ENCODE measurements around the gene ELN.

ELN gene

DNA sequence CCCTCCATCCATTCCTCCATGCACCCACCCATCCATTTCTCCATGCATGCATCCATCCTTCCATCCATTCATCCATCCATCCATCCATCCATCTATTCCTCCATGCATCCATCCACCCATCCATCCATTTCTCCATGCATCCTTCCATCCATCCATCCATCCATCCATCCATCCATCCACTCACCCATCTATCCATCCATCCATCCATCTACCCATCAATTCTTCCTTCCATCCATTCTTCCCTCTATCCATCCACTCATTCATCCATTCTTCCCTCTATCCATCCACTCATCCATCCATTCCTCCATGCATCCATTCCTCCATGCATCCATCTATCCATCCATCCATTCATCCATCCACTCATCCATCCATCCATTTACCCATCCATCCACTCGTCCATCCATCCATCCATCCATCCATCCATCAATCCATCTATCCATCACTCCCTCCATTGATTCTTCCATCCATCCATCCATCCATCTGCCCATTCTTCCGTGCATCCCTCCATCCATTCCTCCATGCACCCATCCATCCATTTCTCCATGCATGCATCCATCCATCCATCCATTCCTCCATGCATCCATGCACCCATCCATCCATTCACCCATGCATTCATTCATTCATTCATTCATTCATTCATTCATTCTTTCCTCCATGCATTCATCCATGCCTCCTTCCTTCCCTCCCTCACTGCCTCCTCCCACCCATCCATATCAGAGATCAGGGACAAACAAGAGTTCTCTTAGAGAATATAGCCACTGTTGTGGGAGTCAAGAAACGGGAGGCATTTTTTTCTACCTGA, 22.2 kb downstream of the ELN start:
- no peaks in the 10 kb centered on the region for H3K27me3 ChIP-seq (ENCODE audit: control insufficient read depth, insufficient read depth, low read length)
- H3K4me1 ChIP-seq (ENCODE audit: control insufficient read depth, low read depth, low read length), result peaks cover 8% of the 10 kb centered on the region
- no peaks in the 10 kb centered on the region for H3K9me3 ChIP-seq (ENCODE audit: control insufficient read depth, low read depth, low read length)

DNA sequence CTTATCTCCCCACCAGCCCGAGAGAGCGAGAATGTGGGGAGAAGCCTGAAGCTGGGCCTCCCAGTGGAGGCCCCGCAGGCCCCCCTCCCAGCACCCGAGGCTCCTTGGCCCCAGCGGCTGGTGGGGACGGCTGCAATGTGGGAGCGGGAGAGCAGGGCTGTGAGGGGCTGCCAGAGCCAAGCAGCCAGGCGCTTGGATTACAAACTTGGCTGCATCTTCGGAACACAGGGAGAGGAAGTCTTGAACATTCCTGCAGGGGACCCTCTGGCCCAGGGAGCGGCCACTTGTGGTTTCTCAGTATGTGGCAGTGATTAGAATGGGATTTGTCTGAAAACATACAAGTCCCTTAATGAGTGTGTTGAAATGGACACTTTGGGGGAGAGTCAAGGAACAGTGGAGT, 23.2 kb downstream of the ELN start:
- H3K27ac ChIP-seq (ENCODE audit: low read length), result no peak overlapping the region
- H3K4me1 ChIP-seq (ENCODE audit: control insufficient read depth, low read depth, low read length), result peaks cover 8% of the 10 kb centered on the region
- no peaks in the 10 kb centered on the region for H3K9me3 ChIP-seq (ENCODE audit: control insufficient read depth, low read depth, low read length)
- no peaks in the 10 kb centered on the region for H3K27me3 ChIP-seq (ENCODE audit: control insufficient read depth, insufficient read depth, low read length)
- no peak overlapping the region for H3K4me3 ChIP-seq (ENCODE audit: low read length)
- H3K9ac ChIP-seq (ENCODE audit: low read length), result no peak overlapping the region
- H3K36me3 ChIP-seq (ENCODE audit: control insufficient read depth, low read depth, low read length), result no peaks in the 10 kb centered on the region

More for the DNA sequence above, 22.2 kb downstream of the ELN start:
- H3K4me3 ChIP-seq (ENCODE audit: low read length), result no peak overlapping the region
- H3K27ac ChIP-seq (ENCODE audit: low read length), result no peak overlapping the region
- no peak overlapping the region for H3K9ac ChIP-seq (ENCODE audit: low read length)
- no peaks in the 10 kb centered on the region for H3K36me3 ChIP-seq (ENCODE audit: control insufficient read depth, low read depth, low read length)

DNA sequence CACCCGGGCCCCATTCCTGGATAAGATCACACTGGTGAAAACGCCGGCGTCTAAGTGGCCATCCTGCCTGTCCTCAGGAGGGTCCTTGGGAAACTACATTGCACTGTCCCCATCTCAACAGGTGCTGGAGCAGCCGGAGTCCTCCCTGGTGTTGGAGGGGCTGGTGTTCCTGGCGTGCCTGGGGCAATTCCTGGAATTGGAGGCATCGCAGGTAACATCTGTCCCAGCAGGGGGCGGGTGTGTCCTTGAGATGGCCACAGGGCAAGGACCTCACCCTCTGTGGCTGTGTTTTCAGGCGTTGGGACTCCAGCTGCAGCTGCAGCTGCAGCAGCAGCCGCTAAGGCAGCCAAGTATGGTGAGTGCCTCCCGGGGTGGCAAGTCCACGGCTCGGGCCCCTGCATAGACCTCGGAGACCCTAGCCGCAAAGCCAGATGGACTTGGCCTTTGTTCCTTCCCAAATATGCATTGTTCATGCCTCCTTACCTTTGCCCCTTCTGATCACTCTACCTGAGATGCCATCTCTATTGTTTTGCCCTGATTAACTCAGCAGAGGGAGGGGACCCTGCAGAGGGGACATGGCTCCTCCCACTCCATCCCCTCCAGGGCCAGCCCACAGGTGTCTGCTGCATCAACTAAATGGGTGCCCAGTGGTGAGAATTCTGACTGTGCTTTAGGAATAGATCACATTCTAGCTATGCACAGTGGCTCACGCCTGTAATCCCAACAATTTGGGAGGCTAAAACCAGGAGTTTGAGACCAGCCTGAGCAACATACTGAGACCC, 23.8 kb downstream of the ELN start:
- no peaks in the 10 kb centered on the region for H3K27me3 ChIP-seq (ENCODE audit: control insufficient read depth, insufficient read depth, low read length)
- no peak overlapping the region for H3K4me3 ChIP-seq (ENCODE audit: low read length)
- peaks cover 8% of the 10 kb centered on the region for H3K4me1 ChIP-seq (ENCODE audit: control insufficient read depth, low read depth, low read length)
- H3K9me3 ChIP-seq (ENCODE audit: control insufficient read depth, low read depth, low read length), result no peaks in the 10 kb centered on the region
- H3K9ac ChIP-seq (ENCODE audit: low read length), result no peak overlapping the region
- no peak overlapping the region for H3K27ac ChIP-seq (ENCODE audit: low read length)
- no peaks in the 10 kb centered on the region for H3K36me3 ChIP-seq (ENCODE audit: control insufficient read depth, low read depth, low read length)

GRCh38 chr7:74052628-74053027, 24.7 kb downstream of the ELN start:
- Histone ChIP-seq H3K9me3 (ENCODE audit: control insufficient read depth, low read depth, low read length) (no peaks in the 10 kb centered on the region), H3K27ac (ENCODE audit: low read length) (no peak overlapping the region), H3K9ac (ENCODE audit: low read length) (no peak overlapping the region), H3K4me3 (ENCODE audit: low read length) (no peak overlapping the region), H3K4me1 (ENCODE audit: control insufficient read depth, low read depth, low read length) (peaks cover 8% of the 10 kb centered on the region), H3K36me3 (ENCODE audit: control insufficient read depth, low read depth, low read length) (no peaks in the 10 kb centered on the region), H3K27me3 (ENCODE audit: control insufficient read depth, insufficient read depth, low read length) (no peaks in the 10 kb centered on the region)

DNA sequence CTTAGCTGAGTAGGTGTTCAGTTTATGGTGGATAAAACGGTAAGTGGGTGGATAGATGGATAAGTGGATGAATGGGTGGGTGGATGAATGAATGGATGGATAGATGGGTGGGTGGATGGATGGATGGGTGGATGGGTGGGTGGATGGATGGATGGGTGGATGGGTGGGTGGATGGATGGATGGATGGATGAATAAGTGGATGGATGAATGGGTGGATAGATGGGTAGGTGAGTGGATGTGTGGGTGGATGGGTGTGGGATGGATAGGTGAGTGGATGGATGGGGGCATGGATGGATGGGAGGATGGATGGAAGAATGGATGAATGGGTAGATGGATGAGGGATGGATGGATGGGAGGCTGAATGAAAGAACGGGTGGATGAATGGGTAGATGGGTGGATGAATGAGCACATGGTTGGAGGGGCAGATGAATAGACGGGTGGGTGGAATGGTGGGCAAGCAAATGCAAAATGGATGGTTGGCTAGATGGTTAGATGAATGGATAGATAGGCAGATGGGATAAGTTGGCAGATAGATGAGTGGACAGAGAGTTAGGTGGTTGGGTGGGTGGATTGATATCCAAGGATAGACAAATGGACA, 25.7 kb downstream of the ELN start:
- H3K27ac ChIP-seq (ENCODE audit: low read length), result no peak overlapping the region
- H3K9me3 ChIP-seq (ENCODE audit: control insufficient read depth, low read depth, low read length), result no peaks in the 10 kb centered on the region
- H3K9ac ChIP-seq (ENCODE audit: low read length), result no peak overlapping the region
- H3K36me3 ChIP-seq (ENCODE audit: control insufficient read depth, low read depth, low read length), result no peaks in the 10 kb centered on the region
- H3K27me3 ChIP-seq (ENCODE audit: control insufficient read depth, insufficient read depth, low read length), result no peaks in the 10 kb centered on the region
- H3K4me1 ChIP-seq (ENCODE audit: control insufficient read depth, low read depth, low read length), result peaks cover 8% of the 10 kb centered on the region
- no peak overlapping the region for H3K4me3 ChIP-seq (ENCODE audit: low read length)

GRCh38 chr7:74056096-74056915, 28.3 kb downstream of the ELN start:
- H3K27me3 ChIP-seq (ENCODE audit: control insufficient read depth, insufficient read depth, low read length), result no peaks in the 10 kb centered on the region
- H3K4me1 ChIP-seq (ENCODE audit: control insufficient read depth, low read depth, low read length), result peaks cover 8% of the 10 kb centered on the region
- H3K4me3 ChIP-seq (ENCODE audit: low read length), result no peak overlapping the region
- no peaks in the 10 kb centered on the region for H3K9me3 ChIP-seq (ENCODE audit: control insufficient read depth, low read depth, low read length)
- no peaks in the 10 kb centered on the region for H3K36me3 ChIP-seq (ENCODE audit: control insufficient read depth, low read depth, low read length)
- no peak overlapping the region for H3K27ac ChIP-seq (ENCODE audit: low read length)
- no peak overlapping the region for H3K9ac ChIP-seq (ENCODE audit: low read length)

- H3K9ac ChIP-seq (ENCODE audit: low read length), result no peak overlapping the region
- no peak overlapping the region for H3K4me3 ChIP-seq (ENCODE audit: low read length)
- H3K9me3 ChIP-seq (ENCODE audit: control insufficient read depth, low read depth, low read length), result no peaks in the 10 kb centered on the region
- no peak overlapping the region for H3K27ac ChIP-seq (ENCODE audit: low read length)
- no peaks in the 10 kb centered on the region for H3K27me3 ChIP-seq (ENCODE audit: control insufficient read depth, insufficient read depth, low read length)
- no peaks in the 10 kb centered on the region for H3K4me1 ChIP-seq (ENCODE audit: control insufficient read depth, low read depth, low read length)
- H3K36me3 ChIP-seq (ENCODE audit: control insufficient read depth, low read depth, low read length), result no peaks in the 10 kb centered on the region
These were observed 29.4 kb downstream of the ELN start for GRCh38 chr7:74057216-74057925.

DNA sequence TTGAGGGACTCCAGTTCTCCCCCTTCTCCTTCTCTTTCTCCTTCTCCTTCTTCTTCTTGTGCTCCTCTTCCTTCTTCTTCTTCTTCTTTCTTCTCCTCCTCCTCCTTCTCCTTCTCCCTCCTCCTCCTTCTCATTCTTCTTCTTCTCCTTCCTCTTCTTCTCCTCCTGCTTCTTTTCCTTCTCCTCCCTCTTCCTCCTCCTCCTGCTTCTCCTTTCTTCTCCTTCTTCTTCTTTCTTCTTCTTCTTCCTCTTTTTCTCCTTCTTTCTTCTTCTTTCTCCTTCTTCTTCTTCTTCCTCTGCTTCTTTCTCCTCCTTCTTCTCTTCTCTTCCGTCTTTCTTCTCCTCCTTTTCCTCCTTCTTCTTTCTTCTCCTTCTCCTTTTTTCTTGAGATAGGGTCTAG, 30.0 kb downstream of the ELN start:
- Histone ChIP-seq H3K4me1 (ENCODE audit: control insufficient read depth, low read depth, low read length) (no peaks in the 10 kb centered on the region), H3K9ac (ENCODE audit: low read length) (no peak overlapping the region), H3K27me3 (ENCODE audit: control insufficient read depth, insufficient read depth, low read length) (no peaks in the 10 kb centered on the region), H3K9me3 (ENCODE audit: control insufficient read depth, low read depth, low read length) (no peaks in the 10 kb centered on the region), H3K27ac (ENCODE audit: low read length) (no peak overlapping the region), H3K36me3 (ENCODE audit: control insufficient read depth, low read depth, low read length) (no peaks in the 10 kb centered on the region), H3K4me3 (ENCODE audit: low read length) (no peak overlapping the region)

DNA sequence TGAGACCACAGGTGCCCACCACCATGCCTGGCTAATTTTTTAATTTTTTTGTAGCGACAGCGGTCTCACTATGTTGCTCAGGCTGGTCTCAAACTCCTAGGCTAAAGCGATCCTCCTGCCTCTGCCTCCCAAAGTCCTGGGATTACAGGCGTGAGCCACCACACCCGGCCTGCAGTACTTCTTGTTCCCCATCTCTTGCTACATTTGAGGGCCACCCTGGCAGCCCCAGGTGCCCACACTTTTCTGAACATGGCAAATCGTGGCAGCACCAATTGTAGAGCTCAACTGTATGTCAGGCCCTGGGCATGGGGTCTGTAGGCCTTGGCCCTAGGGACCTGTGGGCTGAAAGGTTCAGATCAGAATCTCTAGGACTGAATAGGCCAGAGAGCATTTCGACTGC, 30.5 kb downstream of the ELN start:
- Histone ChIP-seq H3K27me3 (ENCODE audit: control insufficient read depth, insufficient read depth, low read length) (no peaks in the 10 kb centered on the region), H3K4me1 (ENCODE audit: control insufficient read depth, low read depth, low read length) (no peaks in the 10 kb centered on the region)

DNA sequence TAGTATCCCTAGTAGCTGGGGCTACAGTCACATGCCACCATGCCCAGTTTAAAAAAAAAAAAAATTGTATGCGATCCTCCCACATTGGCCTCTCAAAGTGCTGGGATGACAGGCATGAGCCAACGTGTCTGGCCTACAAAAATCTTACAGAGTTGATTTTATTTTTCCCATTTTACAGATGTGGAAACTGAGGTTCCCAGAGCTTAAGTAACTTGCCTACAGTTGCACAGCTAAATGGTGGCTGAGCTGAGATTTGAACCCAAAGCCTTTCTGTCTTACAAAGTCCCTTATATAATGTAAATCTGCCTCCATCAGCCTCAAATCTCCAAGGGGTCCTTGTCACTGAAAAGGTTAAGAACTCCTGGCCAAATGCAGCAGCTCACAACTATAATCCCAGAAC, 31.1 kb downstream of the ELN start:
- Histone ChIP-seq H3K27me3 (ENCODE audit: control insufficient read depth, insufficient read depth, low read length) (no peaks in the 10 kb centered on the region), H3K27ac (ENCODE audit: low read length) (no peak overlapping the region), H3K4me3 (ENCODE audit: low read length) (no peak overlapping the region), H3K36me3 (ENCODE audit: control insufficient read depth, low read depth, low read length) (no peaks in the 10 kb centered on the region), H3K4me1 (ENCODE audit: control insufficient read depth, low read depth, low read length) (no peaks in the 10 kb centered on the region), H3K9me3 (ENCODE audit: control insufficient read depth, low read depth, low read length) (no peaks in the 10 kb centered on the region), H3K9ac (ENCODE audit: low read length) (no peak overlapping the region)

More for the DNA sequence above, 30.5 kb downstream of the ELN start:
- H3K36me3 ChIP-seq (ENCODE audit: control insufficient read depth, low read depth, low read length), result no peaks in the 10 kb centered on the region
- no peaks in the 10 kb centered on the region for H3K9me3 ChIP-seq (ENCODE audit: control insufficient read depth, low read depth, low read length)
- no peak overlapping the region for H3K4me3 ChIP-seq (ENCODE audit: low read length)
- H3K9ac ChIP-seq (ENCODE audit: low read length), result no peak overlapping the region
- no peak overlapping the region for H3K27ac ChIP-seq (ENCODE audit: low read length)
